Measurements from ENCODE around the gene CACNA2D3.
"Not testable (repeated sequence)": the region's sequence is repeated elsewhere in the genome, so short reads cannot be mapped to it uniquely, and the experiment has no call there.

CACNA2D3 gene

GRCh38 chr3:54631516-54632325 is 509.4 kb downstream of the CACNA2D3 start:
- no peak for DNase-seq (ENCODE audit: low spot score)

DNA sequence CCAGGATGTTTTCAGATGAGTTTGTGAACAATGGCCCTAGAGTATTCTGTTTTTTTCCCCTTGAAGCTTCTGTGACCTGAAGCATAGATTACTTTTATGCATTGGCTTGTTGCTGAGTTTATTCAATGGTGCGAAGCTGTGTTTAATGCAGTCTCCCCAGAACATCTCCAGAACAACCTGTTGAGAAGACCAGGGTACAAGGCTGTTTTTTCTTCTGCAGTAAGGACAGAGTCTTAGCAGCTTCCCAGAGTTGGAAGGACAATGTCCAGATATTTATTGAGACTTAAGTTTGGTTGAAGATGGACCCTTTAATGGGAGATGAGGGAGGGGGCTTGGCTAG is 509.9 kb downstream of the CACNA2D3 start:
- DNase-seq (ENCODE audit: low spot score): no peak

DNA sequence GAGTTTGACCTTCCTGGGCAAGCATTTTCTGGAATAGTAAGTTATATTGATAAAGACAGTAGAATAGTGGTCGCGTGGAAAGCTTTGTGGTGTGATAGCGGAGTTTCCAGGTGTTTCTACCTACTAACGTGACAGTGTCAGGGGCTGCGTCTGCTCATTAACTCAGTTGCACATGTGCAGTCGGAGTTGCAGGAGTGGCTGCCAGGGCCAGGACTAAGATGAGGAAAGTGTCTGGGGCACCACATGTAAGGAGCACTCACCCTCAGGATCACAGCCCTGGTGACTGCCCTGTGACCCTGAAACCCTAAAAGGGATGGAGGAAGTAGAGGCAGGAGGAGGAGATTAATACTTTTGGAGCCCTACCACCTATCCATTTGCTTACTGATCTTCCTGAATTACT is 510.5 kb downstream of the CACNA2D3 start:
- DNase-seq (ENCODE audit: low spot score): no peak

DNA sequence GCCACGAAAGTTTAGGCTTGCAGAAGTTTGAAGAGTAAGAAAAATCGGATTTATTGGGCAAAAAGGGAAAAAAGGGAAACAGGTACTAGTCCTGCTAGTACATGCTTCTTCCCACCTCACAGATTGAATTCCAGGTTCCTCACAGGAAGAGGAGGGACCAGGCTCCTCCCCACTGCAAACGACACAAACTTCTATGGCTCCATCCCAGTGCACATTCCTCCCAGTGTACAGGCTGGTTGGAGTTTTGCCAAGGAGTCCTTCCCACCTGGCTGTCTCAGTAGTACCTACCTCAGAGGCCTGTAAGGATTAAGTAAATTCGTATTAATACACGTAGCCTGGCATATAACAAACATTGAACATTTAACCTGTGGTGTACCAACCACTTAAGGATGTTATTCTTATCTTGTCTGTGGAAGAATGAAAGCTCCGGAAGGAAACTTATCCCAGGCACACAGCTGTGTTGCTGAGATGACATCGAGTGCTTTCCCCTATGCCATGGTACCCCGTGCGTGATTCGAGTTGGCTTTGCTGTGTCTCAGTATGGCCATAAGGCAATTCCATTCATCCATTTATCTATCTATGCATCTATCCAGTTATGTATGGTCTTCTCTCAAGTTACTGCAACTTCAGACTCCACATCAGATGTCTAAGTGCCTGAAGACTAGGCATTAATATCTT is 511.2 kb downstream of the CACNA2D3 start:
- no peak for DNase-seq (ENCODE audit: low spot score)

GRCh38 chr3:54634122-54634469 is 511.7 kb downstream of the CACNA2D3 start:
- DNase-seq (ENCODE audit: low spot score): no peak

DNA sequence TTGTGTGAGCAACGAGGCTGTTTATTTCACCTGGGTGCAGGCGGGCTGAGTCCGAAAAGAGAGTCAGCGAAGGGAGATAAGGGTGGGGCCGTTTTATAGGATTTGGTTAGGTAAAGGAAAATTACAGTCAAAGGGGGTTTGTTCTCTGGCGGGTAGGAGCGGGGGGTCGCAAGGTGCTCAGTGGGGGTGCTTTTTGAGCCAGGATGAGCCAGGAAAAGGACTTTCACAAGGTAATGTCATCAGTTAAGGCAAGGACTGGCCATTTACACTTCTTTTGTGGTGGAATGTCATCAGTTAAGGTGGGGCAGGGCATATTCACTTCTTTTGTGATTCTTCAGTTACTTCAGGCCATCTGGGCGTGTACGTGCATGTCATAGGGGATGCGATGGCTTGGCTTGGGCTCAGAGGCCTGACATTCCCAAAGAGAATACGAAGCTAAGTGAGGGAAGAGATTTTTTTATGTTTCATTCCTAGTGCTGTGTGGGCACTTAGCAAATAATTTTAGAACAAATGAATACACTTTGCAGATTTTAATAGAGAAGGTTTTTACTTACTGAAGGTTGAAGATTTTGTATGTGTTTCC is 517.5 kb downstream of the CACNA2D3 start:
- not testable (repeated sequence) for DNase-seq (ENCODE audit: low spot score)

DNA sequence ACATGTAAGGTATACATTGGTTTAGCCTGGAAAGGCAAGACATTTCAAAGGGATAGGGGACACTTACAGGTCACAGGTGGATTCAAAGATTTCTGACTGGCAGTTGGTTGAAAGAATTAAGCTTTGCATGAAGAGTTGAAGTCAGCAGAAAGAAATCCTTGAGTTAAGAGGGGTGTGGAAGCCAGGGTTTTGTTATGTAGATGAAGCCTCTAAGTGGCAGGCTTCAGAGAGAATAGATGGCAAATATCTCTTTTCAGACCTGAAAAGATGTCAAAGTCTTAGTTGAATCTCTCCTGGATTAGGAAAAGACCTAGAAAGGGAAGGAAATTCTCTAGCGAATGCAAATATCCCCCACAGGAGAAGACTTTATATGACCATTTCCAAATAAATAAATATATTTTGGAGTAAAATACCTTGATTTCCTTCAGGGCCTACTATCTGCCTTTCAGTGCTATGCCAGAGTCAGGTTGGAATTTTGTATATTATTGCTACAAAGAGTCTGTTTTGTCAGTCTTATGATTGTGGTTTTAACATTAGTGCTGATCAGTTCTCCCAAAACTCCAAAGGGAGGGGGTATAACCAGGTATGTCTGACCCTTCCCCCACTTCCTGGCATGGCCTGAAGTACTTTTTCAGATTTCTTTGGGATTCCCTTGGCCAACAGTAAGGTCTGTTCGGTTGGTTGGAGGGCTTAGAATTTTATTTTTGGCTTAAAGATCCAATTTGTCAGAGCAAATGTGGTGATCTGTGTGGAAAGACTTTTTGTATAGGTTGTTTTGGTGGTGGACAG is 519.1 kb downstream of the CACNA2D3 start:
- no peak for DNase-seq (ENCODE audit: low spot score)

DNA sequence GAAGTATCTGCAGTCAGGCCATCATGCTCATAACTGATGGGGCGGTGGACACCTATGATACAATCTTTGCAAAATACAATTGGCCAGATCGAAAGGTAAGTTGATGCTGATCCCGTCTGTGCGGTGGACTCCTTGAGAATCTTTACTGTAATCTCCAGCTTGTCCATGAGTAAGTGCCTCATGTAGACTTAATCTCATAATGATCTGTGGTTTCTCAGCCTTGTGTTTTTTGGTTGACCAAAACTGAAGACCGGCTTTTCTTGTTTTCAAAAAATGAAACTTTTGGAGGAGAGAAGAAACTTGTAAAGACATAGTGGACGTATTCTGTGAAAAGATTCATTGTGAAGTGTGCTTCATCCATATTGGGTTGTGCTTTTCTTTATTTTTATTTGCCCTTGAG is 519.8 kb downstream of the CACNA2D3 start:
- no peak for DNase-seq (ENCODE audit: low spot score)

DNA sequence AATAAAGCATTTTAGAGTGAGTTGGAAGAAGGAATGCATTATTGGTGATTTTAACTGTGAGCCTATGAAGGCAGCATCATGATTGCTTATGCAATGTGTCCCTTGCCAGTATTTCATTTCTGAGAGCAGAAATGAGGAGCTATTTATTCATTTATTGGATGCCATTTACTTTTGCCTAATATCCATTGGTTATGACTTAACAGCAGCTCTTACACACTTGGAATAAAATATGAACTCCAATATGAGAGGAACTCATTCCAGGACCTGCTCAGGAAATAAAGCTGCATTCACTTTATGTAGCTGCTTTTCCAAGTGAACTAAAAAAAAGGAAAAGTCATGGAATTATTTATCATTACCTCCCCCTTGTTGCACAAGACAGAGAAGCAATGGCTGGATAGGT is 525.4 kb downstream of the CACNA2D3 start:
- DNase-seq (ENCODE audit: low spot score): no peak

DNA sequence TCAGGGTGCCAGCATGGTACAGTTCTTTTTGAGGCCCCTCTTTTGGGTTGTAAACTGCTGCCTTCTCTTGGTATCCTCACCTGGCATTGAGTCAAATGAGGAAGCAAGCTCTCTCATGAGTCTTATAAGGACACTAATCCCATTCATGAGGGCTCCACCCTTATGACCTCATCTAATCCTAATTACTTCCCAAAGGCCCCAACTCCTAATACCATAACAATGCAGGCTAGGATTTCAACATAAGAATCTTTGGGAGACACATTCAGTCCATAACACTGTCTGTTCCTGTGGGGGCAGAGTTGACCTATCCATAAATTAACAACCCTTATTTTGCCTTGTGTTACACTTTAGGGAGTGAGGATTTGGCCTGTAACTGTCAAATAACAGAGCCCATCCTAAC is 527.2 kb downstream of the CACNA2D3 start:
- DNase-seq (ENCODE audit: low spot score): no peak

- DNase-seq (ENCODE audit: low spot score): no peak
These were observed 531.3 kb downstream of the CACNA2D3 start for GRCh38 chr3:54653456-54654195.

- no peak for DNase-seq (ENCODE audit: low spot score)
These were observed 532.4 kb downstream of the CACNA2D3 start for GRCh38 chr3:54654776-54655175.

GRCh38 chr3:54659347-54659746 is 537.0 kb downstream of the CACNA2D3 start:
- DNase-seq (ENCODE audit: low spot score): no peak

GRCh38 chr3:54660714-54661132 is 538.4 kb downstream of the CACNA2D3 start:
- DNase-seq (ENCODE audit: low spot score): no peak

- no peak for DNase-seq (ENCODE audit: low spot score)
These were observed 538.8 kb downstream of the CACNA2D3 start for GRCh38 chr3:54661151-54661550.

DNA sequence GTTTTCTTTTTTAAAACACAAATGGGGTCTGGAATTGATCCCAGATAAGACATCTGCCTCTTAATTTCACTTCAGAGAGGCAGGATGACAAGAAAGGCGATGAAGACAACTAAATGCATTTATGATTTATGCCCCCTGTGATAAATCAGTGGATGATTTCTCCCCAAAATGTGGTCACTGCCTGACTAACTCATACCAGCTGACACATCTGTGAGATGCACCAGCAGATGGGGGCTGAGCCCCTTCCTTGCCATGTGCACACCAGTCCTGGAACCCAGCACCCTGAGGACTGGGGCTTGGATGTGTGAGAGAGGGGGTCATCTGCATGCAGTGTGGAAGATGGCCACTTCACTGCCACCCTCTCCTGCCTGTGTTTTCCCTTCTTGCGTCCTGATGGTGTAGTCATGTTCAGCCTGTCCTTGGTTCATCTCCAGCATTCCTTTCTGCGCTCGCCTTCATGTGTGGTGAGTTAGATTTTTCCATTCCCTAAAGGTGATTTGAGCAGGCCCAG is 541.2 kb downstream of the CACNA2D3 start:
- no peak for DNase-seq (ENCODE audit: low spot score)

GRCh38 chr3:54665016-54665600 is 542.8 kb downstream of the CACNA2D3 start:
- no peak for DNase-seq (ENCODE audit: low spot score)

GRCh38 chr3:54668236-54668635 is 545.9 kb downstream of the CACNA2D3 start:
- no peak for DNase-seq (ENCODE audit: low spot score)

DNA sequence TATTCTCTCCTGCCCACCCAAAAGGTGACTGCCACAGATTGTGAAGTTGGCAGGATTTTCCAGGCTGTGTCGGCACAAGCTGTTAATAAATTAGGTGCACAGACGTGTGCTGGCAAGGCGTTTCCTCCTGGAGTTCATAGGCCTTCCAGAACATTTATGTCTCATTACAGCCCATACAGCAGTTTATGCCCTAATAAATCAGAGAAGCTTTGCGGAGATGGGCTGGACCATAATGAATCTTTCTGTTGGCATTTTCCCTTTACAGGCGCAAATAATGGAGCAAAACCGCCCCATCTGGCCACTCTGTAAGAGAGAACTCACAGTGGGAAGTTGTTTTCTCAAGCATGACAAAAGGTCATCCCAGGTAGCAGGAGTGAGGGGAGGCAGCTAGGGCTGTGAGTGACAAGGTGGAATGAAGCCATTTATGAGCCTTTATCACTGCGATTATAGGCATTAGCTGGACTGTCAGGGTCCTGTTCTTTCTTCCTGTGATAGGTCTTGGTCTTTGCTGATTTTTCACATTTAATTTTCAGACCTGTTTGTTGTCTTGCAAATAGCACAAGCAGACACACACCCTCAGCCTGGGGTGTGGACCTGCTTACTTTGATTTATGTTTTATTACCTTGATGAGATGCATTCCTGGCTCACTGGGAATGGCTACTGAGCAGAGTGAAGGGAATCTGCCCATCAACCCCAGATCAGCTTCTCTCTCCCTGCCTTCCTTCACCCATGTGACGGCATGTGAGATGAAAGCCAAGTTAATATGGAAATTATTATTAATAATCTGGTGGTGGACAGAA is 548.0 kb downstream of the CACNA2D3 start:
- DNase-seq (ENCODE audit: low spot score): no peak

DNA sequence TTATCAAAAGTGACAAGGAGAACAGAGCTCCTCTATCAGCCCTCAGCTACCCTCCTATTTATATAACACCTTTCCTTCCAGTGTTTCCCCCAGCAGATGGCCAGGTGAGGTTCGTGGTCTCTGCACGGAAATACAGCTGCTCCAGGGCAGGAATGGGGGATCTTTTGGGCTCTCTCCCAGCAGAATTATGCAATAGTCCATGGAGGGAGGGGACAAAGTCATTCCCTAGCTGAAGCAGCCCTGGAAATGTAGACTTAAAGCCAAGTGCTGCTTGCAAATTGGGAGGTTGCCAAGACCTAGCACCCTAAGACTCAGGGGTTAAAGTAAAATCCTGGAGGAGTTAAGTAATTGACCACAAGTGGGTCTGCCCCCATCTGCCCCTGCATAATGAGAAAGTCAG is 549.2 kb downstream of the CACNA2D3 start:
- DNase-seq (ENCODE audit: low spot score): no peak
